Hematopoietic multipotent progenitor cell (in vitro differentiated cells): ENCODE data around the gene PRKCG. TPM values are rescaled to one million over a fixed set of nuclear protein-coding genes. Genes with fewer than 3 reads are reported as not detected.
"Not testable (repeated sequence)": the region's sequence is repeated elsewhere in the genome, so short reads cannot be mapped to it uniquely, and the experiment has no call there.

Experiments
- DNase-seq, 3 donors: peaks; one replicate each; pipeline ENCODE4 v3.0.0-alpha.2; 2011 to 2015; ENCODE audit warnings: low read depth in 2 of 3, low spot score in 2 of 3
- total RNA-seq: library from RNA; depleted of rRNA; stranded (reverse); fragments of >200 nt; gene quantifications from one replicate; pipeline ENCODE4 v1.2.3, GENCODE V29; 2012

Gene PRKCG
- total RNA-seq, 1 donor = under 0.01 TPM

DNA sequence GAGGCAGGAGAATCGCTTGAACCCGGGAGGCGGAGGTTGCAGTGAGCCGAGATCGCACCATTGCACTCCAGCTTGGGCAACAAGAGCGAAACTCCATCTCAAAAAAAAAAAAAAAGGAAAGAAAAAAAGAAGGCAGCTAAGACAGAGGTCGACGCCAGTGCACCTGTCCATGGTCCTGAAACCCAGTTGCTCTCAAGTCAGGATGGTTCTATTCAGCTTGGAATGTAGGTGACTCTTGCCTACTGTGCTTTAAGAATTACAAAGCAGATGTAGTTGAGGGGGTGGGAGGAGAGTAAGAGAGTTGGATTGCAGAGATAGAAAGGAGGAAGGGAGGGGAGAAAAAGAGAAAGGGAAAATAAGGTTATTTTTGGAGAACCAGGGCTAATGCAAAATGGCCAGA is 45.7 kb downstream of the PRKCG start:
- peak in 2 of 3 donors; percentile 73 to 80 for DNase-seq

DNA sequence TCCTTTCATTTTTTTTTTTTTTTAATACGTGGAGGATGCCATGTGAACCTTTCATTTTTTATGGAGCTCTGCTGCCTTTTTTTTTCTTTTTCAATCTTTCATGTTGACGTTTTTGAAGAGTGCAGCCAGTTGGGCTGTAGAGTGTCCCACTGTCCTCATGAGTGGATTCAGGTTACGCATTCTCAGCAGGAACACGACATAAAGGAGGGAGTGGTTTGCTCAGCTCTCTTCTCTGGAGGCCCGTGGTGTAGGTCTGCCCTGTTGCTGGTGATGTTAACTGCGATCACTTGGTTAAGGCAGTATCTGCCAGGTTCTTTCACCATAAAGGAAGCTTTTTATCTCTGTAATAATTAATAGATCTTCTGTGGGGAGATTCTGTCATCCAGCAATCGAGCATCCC is 54.0 kb downstream of the PRKCG start:
- no peak for DNase-seq

DNA sequence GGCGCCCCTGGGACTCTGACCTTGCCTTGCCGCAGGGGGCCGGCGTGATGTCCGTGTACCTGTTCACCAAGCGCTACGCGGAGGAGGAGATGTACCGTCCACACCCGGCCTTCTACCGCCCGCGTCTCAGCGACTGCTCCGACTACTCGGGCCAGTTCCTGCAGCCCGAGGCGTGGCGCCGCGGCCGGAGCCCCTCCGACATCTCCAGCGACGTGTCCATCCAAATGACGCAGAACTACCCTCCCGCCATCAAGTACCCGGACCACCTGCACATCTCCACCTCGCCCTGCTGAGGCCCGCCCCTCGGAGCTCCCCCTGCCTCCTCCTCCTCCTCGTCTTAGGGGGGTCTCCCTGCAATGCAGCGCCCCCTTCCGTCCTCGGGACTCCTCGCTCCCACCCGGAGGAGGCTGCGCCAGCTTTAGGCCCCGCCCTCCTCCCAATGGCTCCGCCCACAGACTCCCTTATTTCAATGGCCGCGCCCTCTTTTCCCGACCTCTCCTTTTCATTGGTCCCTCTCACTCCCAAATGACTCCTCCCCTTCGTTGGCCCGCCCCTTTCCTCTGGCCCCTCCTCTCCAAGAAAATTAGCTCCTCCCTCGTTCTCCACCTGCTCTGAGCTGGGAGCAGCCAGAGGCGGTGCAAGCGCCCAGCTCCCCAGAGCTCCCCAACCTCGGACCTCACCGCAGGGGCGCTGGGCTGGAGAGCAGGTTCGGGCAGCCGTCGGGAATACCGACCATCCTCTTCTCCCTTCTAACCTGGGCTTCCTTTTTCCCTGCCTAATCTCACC is 60.2 kb downstream of the PRKCG start:
- peak in 2 of 3 donors; percentile 27 to 40 for DNase-seq

DNA sequence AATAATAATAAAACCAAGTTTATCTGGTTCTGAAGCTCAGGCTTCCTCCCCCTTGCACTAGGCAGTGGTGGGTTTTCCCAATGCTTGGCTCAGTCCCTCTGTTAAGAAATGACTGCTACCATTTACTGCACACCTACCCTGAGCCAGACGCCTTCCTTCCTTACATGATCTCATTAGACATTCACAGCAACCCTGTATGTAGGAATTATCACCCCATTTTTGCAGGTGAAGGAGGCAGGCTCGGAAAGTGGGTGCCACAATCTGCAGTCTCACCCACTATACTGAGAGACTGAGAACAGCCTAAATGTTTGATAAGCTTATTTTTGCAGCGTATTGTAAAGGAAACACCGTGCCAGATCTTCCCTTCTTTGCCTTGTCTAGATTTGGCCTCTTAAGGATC is 62.4 kb downstream of the PRKCG start:
- DNase-seq = no peak

DNA sequence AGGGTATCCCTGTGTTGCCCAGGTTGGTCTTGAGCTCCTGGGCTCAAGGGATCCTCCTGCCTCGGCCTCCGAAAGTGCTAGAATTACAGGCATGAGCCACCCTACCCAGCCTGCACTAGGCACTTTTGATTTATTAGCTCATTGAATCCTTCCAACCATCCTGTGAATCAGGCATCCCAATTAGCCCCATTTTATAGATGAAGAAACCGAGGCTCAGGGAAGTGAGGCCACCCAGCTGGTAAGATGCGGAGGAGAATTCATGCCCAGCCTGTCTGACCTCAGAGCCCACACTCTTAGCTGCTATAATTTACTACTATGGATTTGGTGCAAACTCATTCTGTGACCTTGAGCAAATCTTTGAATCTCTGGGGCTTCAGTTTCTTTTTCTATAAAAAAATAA is 62.9 kb downstream of the PRKCG start:
- DNase-seq = no peak

DNA sequence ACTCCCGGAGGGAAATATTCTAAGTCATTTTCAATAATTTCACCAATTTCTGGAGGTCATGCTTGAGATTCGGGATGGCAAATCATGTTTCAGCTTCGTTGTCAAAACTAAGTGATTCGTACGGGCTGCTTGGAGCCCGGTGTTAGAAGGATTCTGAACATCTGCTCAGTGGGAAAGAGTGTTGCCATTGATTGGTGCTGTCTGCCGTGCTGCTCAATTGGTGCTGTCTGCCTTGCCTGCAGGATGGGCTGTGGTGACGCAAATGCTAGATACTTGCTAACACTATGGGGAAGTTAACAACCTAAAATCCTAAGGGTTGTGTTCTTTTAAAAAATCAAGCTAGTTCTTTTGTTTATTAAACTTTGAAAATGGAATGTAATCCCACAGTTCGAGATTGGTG is 63.4 kb downstream of the PRKCG start:
- peak in 1 of 3 donors; percentile 30 for DNase-seq

DNA sequence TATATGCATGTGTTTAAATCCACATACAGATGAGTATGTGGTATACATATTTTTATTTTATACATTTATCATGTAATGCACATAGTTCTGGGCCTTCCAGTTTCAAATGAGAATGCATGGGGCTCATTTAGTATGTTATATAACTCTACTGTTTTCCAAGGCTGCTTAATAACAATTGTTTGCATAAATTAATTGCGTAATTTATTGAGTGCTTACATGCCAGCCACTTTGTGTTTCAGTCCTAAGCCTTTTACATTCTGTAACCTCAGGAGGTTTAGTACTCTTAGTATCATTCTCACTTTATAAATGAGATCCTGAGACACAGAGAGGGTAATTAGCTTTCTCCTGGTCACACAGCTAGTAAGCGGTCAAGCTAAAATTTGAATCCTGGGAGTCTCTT is 64.0 kb downstream of the PRKCG start:
- DNase-seq = no peak

DNA sequence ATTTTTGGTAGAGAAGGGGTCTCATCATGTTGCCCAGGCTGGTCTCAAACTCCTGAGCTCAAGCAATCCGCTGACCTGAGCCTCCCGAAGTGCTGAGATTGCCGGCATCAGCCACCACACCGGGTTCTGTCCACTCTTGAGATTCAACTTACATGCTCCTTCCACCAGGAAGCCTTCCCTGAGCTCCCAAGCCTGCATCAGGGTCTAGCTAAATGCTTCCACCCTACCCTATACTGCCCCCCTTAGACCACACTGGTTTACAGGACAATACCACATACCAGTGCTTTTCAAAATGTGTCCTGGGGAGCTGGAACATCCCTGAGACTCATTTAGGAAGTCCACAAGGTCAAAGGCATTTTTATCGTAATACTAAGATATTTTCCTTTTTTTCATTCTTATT is 65.6 kb downstream of the PRKCG start:
- DNase-seq = no peak

DNA sequence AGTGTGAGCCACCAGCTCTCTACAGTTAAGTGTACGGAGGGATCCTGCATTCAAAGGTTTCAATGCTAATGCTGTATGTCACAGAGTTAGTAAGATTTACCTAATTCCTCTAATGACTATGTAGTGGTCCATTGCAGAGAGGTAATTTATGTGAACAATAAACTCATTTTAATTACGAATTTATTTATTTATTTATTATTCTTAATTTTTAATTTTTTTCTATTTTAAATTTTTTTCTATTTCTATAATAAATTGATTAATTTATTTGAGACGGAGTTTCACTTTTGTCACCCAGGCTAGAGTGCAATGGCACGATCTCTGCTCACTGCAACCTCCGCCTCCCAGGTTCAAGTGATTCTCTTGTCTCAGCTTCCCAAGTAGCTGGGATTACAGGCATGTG is 66.6 kb downstream of the PRKCG start:
- DNase-seq = not testable (repeated sequence)

DNA sequence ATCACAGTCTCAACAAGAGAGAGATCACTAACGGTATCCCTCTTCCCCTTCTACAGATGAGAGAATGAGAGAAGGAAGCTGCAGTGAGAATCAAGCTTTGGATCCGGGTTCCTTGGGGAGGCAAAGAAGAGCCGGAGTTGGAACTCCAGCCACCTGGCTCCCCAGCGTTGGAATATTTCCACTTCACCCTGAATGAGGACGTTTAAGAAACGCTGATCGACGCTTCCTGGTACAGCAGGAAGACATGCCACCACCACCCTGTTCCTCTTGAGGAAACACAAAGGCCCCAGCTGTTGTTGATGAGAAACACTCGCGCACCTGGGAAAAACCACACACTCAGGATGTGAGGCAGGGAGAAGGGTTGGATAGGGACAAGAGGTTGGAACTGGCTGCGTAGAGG is 69.4 kb downstream of the PRKCG start:
- no peak for DNase-seq

DNA sequence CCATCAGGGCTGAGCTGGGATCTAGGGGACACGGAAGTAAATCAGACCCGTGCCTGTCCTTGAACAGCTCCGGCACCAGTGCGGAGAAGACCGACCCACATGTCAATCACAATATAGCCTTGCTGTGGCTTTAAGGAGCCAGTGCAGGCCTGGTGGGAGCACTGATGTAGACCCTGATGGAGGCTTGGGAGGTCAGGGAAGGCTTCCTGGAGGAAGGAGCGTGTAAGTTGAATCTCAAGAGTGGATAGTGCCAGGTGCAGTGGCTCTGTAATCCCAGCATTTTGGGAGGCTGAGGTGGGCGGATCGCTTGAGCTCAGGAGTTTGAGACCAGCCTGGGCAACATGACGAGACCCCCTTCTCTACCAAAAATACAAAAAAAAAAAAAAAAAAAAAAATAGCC is 70.0 kb downstream of the PRKCG start:
- no peak for DNase-seq

DNA sequence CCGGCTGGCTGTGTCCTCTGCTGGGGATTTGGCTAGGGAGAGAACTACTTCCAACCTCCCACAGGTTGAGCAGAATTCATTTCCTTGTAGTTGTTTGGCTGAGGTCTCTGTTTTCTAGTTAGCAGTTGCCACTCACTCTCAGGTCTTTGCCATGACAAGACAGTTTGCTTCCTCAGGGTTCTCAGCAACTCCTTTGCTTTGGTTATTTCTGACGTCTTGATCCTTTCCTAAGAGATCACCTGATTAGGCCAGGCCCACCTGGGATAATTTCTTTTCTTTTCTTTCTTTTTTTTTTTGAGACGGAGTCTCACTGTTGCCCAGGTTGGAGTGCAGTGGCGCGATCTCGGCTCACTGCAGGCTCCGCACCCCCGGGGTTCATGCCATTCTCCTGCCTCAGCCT is 71.4 kb downstream of the PRKCG start:
- DNase-seq = no peak

Other genes starting within 250 kb of the PRKCG start
- gene NLRP12, start 57.9 kb upstream of the PRKCG start, total RNA-seq = 2.7 TPM
- gene MYADM, start 14.3 kb upstream of the PRKCG start, total RNA-seq = 146 TPM
- gene CACNG7, start 27.1 kb downstream of the PRKCG start, total RNA-seq = not detected
- under 0.01 TPM for gene CACNG8, start 80.7 kb downstream of the PRKCG start, total RNA-seq
- 0.27 TPM for gene CACNG6, start 109.4 kb downstream of the PRKCG start, total RNA-seq
- gene VSTM1, start 181.7 kb downstream of the PRKCG start, total RNA-seq = 2.2 TPM
- not detected for gene TARM1, start 199.2 kb downstream of the PRKCG start, total RNA-seq
- 0.54 TPM for gene OSCAR, start 218.6 kb downstream of the PRKCG start, total RNA-seq
- gene NDUFA3, start 220.7 kb downstream of the PRKCG start, total RNA-seq = 18.9 TPM
- gene TFPT, start 233.5 kb downstream of the PRKCG start, total RNA-seq = 14.3 TPM
- 77.0 TPM for gene PRPF31, start 233.6 kb downstream of the PRKCG start, total RNA-seq